Renal cortex interstitium (tissue), 15 donors: ENCODE data around the gene IFT25. TPM values are rescaled to one million over a fixed set of nuclear protein-coding genes. Genes with fewer than 3 reads are reported as not detected.
A peak's percentile ranks its signal among the peaks of the same experiment; 100 is the strongest.
"Not testable (repeated sequence)": the region's sequence is repeated elsewhere in the genome, so short reads cannot be mapped to it uniquely, and the experiment has no call there.

Source experiments
- DNase-seq, 11 donors: peaks; one replicate each; pipeline ENCODE4 v3.0.0-alpha.2; 2013; ENCODE audit warnings: low read depth in 9 of 11, low spot score in 4 of 11; ENCODE audit errors: extremely low read depth in 1 of 11
- long read RNA-seq, 16 experiments: transcript quantifications; one replicate each; lab custom pipeline, GENCODE V29; 2026
- polyA plus RNA-seq, 3 donors: library from polyadenylated mRNA; unstranded; fragments of 120-200 nt; gene quantifications; one replicate each; pipeline ENCODE4 v1.2.1, GENCODE V29; 2013; ENCODE audit not compliant: insufficient read length in 3 of 3

IFT25 gene
- 10 to 100 TPM; 44.7 to 56.1 (median 53.2) TPM for polyA plus RNA-seq
- long read RNA-seq, donor 1, transcript HSPB11-201 (6 exons, 915 nt) = major isoform, 18 of 37 reads
- long read RNA-seq, donor 1, partial matches to known transcripts = 7 of 37 reads
- long read RNA-seq, donor 1, other reads (novel, unspliced or antisense) = 9 of 37 reads
- long read RNA-seq, donor 2, transcript HSPB11-201 (6 exons, 915 nt) = major isoform, 18 of 20 reads
- long read RNA-seq, donor 2, partial matches to known transcripts = 0 of 20 reads
- long read RNA-seq, donor 2, other reads (novel, unspliced or antisense) = 0 of 20 reads
- long read RNA-seq, donor 3, transcript HSPB11-201 (6 exons, 915 nt) = major isoform, 20 of 133 reads
- long read RNA-seq, donor 3, partial matches to known transcripts = 68 of 133 reads
- long read RNA-seq, donor 3, other reads (novel, unspliced or antisense) = 43 of 133 reads
- long read RNA-seq, donor 4, transcript HSPB11-201 (6 exons, 915 nt) = major isoform, 15 of 64 reads
- long read RNA-seq, donor 4, partial matches to known transcripts = 26 of 64 reads
- long read RNA-seq, donor 4, other reads (novel, unspliced or antisense) = 20 of 64 reads
- long read RNA-seq, donor 5 = 0 reads
- long read RNA-seq, donor 6, transcript HSPB11-201 (6 exons, 915 nt) = major isoform, 16 of 43 reads
- long read RNA-seq, donor 6, partial matches to known transcripts = 11 of 43 reads
- long read RNA-seq, donor 6, other reads (novel, unspliced or antisense) = 7 of 43 reads
- long read RNA-seq, donor 7, transcript HSPB11-201 (6 exons, 915 nt) = major isoform, 24 of 50 reads
- long read RNA-seq, donor 7, partial matches to known transcripts = 11 of 50 reads
- long read RNA-seq, donor 7, other reads (novel, unspliced or antisense) = 11 of 50 reads
- long read RNA-seq, donor 8, transcript HSPB11-201 (6 exons, 915 nt) = major isoform, 29 of 180 reads
- long read RNA-seq, donor 8, partial matches to known transcripts = 99 of 180 reads
- long read RNA-seq, donor 8, other reads (novel, unspliced or antisense) = 46 of 180 reads
- long read RNA-seq, donor 9, transcript HSPB11-201 (6 exons, 915 nt) = major isoform, 11 of 16 reads
- long read RNA-seq, donor 9, partial matches to known transcripts = 5 of 16 reads
- long read RNA-seq, donor 9, other reads (novel, unspliced or antisense) = 0 of 16 reads
- long read RNA-seq, donor 10, transcript HSPB11-201 (6 exons, 915 nt) = major isoform, 19 of 36 reads
- long read RNA-seq, donor 10, partial matches to known transcripts = 9 of 36 reads
- long read RNA-seq, donor 10, other reads (novel, unspliced or antisense) = 5 of 36 reads
- long read RNA-seq, donor 11, transcript HSPB11-201 (6 exons, 915 nt) = major isoform, 17 of 23 reads
- long read RNA-seq, donor 11, partial matches to known transcripts = 0 of 23 reads
- long read RNA-seq, donor 11, other reads (novel, unspliced or antisense) = 6 of 23 reads
- long read RNA-seq, donor 12, transcript HSPB11-201 (6 exons, 915 nt) = major isoform, 11 of 20 reads
- long read RNA-seq, donor 12, partial matches to known transcripts = 5 of 20 reads
- long read RNA-seq, donor 12, other reads (novel, unspliced or antisense) = 0 of 20 reads
- long read RNA-seq, donor 13, transcript HSPB11-201 (6 exons, 915 nt) = major isoform, 44 of 84 reads
- long read RNA-seq, donor 13, partial matches to known transcripts = 25 of 84 reads
- long read RNA-seq, donor 13, other reads (novel, unspliced or antisense) = 14 of 84 reads
- long read RNA-seq, donor 14, transcript HSPB11-201 (6 exons, 915 nt) = major isoform, 19 of 125 reads
- long read RNA-seq, donor 14, partial matches to known transcripts = 75 of 125 reads
- long read RNA-seq, donor 14, other reads (novel, unspliced or antisense) = 31 of 125 reads
- long read RNA-seq, donor 15, partial matches to known transcripts = 0 of 3 reads
- long read RNA-seq, donor 15, other reads (novel, unspliced or antisense) = 0 of 3 reads
- long read RNA-seq, donor 16, transcript HSPB11-201 (6 exons, 915 nt) = major isoform, 41 of 70 reads
- long read RNA-seq, donor 16, transcript HSPB11-203 (5 exons, 760 nt) = minor isoform, 6 of 70 reads
- long read RNA-seq, donor 16, partial matches to known transcripts = 5 of 70 reads
- long read RNA-seq, donor 16, other reads (novel, unspliced or antisense) = 12 of 70 reads

DNA sequence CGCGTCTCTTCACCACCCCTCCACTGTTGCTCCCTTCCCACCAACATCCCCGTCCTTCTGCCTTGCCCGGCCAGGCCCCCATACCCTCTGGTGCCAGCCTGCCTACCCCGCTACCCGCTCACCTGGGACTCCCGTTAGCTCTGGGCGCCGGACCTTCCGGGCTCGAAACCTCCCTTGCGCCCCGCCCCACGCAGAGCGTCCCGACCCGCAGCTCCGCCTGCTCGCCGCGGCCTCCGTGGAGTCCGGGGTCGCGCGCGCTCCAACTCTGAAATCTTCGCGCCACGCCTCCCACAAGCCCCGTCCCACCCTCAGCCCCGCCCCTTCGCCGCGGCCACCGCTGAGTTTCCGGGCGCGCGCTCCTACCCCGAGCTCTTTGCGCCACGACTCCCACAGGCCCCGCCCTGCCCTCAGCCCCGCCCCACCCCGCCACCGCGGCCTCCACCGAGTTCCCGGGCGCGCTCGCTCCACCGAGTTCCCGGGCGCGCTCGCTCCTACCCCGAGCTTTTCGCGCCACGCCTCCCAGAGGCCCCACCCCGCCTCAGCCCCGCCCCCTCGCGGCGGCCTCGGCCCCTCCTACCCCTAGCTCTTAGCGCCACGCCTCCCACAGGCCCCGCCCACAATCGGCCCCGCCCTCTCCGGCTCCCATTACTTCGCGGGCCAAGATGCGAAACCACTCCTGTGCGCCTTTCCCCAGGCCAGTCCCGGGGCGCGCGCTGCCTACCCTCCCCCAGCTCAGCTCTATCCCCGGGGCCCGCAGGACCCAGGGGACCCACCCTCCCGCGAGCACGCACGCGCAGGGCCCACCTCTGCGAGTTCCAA is at the start of gene IFT25:
IFT25 (minus strand) TSS at position 267 of the 819 bp plus-strand sequence. CDS start 5,617 bp downstream, outside the sequence.
- peak; percentile 86 to 96 (median 94) for DNase-seq

DNA sequence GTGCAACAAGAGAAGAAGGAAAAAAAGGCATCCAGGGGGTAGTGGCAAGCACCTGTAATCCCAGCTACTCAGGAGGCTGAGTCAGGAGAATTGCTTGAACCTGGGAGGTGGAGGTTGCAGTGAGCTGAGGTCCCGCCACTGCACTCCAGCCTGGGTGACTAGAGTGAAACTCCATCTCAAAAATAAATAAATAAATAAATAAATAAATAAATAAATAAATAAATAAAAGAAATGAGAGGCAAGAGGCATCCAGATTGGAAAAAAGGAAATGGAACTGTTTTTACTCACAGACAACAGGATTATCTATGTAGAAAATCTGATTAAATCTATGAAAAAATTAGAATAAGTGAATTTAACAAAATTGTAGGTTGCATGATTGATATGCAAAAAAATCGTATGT is 49.0 kb upstream of the IFT25 start:
- not testable (repeated sequence) for DNase-seq

GRCh38 chr1:53992085-53992874 is 46.8 kb upstream of the IFT25 start:
- DNase-seq = no peak

GRCh38 chr1:53987880-53988279 is 42.4 kb upstream of the IFT25 start:
- DNase-seq = no peak

GRCh38 chr1:53986458-53986857 is 41.0 kb upstream of the IFT25 start:
- DNase-seq = no peak

DNA sequence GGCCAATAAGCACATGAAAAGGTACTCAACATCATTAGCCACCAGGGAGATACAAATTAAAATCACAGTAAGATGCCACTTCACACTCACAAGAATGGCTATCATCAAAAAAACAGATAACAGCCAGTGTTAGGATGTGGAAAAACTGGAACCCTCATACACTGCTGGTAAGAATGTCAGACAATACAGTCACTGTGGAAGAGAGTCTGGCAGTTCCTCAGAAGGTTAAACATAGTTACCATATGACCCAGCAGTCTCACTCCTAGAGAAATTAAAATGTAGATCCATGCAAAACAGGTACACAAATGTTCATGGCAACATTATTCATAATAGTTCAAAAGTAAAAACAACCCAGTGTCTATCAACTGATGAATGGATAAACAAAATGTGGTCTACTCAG is 39.2 kb upstream of the IFT25 start:
- DNase-seq = no peak

GRCh38 chr1:53982763-53983104 is 37.2 kb upstream of the IFT25 start:
- DNase-seq = peak in 8 of 11 donors; percentile 16 to 64 (median 34)

DNA sequence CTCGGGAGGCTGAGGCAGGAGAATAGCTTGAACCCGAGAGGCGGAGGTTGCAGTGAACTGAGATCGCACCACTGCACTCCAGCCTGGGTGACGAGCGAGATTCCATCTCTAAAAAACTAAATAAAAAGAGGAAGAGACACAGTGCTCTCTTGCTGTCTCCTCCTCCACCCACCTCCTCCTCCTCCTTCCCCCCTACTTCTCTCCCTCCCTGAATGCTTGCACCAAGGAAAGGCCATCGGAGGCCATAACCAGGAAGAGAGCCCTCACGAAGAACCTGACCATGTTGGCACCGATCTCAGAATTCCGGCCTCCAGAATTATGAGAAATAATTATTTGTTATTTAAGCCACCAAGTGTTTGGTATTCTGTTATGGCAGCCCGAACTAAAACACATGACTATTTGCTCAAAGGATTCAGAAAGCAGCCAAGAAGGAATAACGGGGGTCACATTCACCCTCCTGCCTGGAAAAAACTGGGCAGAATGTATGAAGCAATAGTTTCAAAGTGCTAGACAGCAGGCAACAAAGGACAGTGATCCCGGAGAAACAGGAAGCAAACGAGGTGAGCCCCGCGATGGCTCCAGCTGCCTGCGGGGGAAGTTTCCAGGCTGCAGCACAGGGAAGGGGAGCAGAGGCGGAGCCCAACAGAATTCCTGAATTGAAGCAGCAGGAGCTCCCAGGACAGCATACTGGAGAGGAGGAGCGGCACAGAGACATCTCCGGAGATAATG is 36.7 kb upstream of the IFT25 start:
- peak in 9 of 11 donors; percentile 17 to 42 (median 26) for DNase-seq

- DNase-seq = no peak
Observed at GRCh38 chr1:53981220-53981619, 35.7 kb upstream of the IFT25 start.

GRCh38 chr1:53979712-53980450 is 34.4 kb upstream of the IFT25 start:
- DNase-seq = peak in 1 of 11 donors; percentile 18

GRCh38 chr1:53975861-53976260 is 30.4 kb upstream of the IFT25 start:
- no peak for DNase-seq

- no peak for DNase-seq
Observed at GRCh38 chr1:53971718-53972117, 26.2 kb upstream of the IFT25 start.

GRCh38 chr1:53969323-53969722 is 23.8 kb upstream of the IFT25 start:
- not testable (repeated sequence) for DNase-seq

GRCh38 chr1:53968125-53968513 is 22.6 kb upstream of the IFT25 start:
- no peak for DNase-seq
